Subcutaneous adipose tissue (tissue), 4 donors: Measurements from ENCODE around the gene ASCC2. TPM values are rescaled to one million over a fixed set of nuclear protein-coding genes. Genes with fewer than 3 reads are reported as not detected.

Source experiments
- total RNA-seq, 4 donors: library from RNA; depleted of rRNA; stranded (reverse); fragments of >200 nt; gene quantifications; one replicate each; pipeline ENCODE4 v1.1.0, GENCODE V29; 2016
- TF ChIP-seq, protein P1 (sequence below): fragments of 450-650 bp; IDR thresholded peaks from one replicate; pipeline ENCODE4 v1.5.1; 2016; ENCODE audit warnings: low read depth, mild to moderate bottlenecking, control low read depth, antibody characterized with exemption, moderate library complexity

Gene ASCC2
- total RNA-seq, 4 donors from 2014 or later = 37.7 to 113 (median 64.8) TPM

DNA sequence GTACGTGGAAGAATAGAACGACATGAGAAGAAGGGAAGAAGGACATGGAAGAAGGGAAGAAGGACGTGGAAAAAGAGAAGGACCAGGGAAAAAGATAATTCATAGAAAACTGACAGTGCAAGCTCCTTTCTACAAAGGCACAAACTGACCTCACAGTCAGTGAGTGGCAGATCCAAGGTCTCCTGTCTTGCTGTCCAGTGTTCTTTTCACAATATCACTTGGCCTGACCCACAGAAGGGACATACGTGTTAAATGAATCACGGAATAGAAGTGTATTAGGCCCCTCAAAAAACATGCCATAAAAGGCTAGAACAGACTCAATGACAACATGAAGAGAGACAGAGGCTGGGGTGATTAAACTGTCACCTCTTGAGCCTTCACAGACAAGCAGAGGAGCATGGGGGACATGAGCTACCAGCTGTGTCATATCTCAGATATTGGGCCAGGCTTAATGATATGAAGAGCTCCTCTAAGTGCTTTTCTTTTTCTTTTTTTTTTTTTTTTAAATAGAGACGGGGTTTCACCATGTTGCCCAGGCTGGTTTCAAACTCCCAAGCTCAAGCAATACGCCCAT lies 4.6 kb downstream of the ASCC2 start:
- TF ChIP-seq, protein P1, sequence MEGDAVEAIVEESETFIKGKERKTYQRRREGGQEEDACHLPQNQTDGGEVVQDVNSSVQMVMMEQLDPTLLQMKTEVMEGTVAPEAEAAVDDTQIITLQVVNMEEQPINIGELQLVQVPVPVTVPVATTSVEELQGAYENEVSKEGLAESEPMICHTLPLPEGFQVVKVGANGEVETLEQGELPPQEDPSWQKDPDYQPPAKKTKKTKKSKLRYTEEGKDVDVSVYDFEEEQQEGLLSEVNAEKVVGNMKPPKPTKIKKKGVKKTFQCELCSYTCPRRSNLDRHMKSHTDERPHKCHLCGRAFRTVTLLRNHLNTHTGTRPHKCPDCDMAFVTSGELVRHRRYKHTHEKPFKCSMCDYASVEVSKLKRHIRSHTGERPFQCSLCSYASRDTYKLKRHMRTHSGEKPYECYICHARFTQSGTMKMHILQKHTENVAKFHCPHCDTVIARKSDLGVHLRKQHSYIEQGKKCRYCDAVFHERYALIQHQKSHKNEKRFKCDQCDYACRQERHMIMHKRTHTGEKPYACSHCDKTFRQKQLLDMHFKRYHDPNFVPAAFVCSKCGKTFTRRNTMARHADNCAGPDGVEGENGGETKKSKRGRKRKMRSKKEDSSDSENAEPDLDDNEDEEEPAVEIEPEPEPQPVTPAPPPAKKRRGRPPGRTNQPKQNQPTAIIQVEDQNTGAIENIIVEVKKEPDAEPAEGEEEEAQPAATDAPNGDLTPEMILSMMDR = no peak

DNA sequence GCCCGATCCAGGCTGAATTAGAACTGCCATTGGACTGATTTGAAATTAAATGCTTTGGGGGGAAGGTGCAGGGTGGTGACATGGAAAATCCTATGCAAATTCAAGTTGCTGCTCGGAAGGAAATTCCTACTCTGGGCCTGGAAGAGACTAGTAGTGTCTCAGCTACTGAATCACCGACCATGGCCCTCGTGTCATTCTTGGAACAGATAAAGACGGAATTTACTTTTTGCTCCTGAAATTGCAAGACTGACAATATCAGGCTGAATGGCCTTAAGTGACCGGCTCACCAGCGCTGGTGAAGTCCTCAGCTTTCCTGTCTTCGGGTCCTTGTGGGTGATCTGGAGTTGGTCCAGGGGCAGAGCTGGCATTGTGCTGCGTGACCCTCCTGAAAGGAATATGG lies 6.1 kb downstream of the ASCC2 start:
- TF ChIP-seq, protein P1 = no peak

DNA sequence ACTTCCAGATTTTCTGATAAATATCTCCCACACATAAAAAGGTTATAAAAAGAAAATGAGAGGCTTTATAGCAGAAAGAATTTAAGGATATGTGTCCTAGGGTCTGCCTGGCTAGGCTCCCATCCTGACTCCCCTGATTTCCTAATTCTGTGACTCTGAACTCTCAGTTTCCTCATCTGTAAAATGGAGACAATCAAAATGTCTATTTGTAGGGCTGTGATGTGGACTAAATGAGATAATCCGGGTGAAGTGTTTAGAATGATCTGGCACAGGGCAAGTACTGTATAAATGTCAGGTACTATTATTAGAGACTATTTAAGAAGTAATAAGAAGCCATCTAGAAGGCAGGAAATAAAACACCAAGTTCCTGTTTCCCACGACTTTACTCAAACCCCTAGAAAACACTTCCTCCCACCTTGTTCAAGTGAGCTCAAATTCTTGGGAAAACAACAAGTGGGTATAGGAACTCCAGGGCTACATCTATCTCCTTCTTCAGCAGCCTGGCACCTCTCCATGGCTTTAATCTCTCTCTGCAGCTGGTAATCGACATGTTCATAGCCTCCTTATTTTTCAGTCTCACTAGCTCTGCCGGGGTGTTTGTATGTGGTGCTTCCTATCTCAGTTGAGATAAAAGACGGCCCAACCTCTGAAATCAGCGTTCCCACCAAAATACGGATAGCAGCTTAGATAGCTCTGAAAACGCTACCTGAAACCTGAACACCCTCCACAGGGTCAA lies 6.7 kb downstream of the ASCC2 start:
- TF ChIP-seq, protein P1 = no peak

DNA sequence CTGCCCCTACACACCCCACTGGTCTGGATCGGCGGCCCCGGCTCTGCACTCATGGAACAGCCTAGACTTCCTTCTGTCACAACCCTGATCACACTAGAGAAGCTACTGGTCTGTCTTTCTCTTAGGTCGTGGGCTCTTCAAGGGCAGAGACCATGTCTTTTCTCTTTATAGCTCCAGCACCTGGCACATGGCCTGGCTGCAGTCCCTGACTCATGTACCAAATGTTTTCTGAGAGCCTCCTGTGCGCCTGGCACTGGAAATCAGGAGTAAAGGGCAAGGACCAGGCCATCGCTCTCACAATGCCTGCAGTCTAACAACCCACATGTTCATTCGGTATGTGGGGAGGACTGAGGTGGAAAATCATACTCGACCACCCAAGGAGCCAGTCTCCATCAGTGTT lies 7.5 kb downstream of the ASCC2 start:
- TF ChIP-seq, protein P1 = no peak

DNA sequence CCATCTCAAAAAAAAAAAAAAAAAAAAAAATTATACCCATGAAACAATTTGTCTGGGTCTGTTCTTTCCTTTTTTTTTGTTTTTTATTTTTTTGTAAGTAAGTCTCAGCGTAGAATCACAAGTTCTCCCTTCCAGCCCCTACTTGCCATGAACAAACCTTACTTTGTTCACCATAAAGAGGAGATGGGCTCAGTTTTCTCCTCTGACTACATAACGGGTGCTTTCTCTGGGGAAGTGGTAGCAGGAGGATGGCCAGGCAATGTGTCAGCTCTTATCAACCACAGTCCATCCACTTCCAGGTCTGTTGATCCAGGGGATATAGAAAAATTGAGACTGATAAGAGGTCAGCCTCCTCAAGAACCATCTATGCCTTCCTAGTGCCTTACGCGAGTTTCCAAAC lies 11.0 kb downstream of the ASCC2 start:
- TF ChIP-seq, protein P1 = no peak

DNA sequence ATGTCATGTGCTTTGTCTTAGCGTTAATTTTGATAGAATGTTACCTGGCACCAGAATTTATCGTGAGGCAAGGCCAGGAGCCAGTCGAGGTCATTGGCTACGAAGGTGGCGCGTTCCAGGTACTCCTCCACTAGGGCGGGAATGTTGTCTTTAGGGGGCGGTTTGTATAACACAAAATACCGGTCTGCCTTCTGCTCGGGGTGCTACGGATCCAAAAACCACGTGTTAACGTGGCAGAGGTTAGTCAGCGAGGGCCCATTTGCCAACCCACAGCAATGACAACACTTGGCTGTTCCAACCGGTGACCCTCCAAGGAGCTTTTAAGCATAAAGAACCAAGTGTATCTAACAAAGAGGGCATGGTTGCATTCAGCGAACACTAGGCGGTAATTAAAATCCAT lies 12.5 kb downstream of the ASCC2 start:
- TF ChIP-seq, protein P1 = no peak

DNA sequence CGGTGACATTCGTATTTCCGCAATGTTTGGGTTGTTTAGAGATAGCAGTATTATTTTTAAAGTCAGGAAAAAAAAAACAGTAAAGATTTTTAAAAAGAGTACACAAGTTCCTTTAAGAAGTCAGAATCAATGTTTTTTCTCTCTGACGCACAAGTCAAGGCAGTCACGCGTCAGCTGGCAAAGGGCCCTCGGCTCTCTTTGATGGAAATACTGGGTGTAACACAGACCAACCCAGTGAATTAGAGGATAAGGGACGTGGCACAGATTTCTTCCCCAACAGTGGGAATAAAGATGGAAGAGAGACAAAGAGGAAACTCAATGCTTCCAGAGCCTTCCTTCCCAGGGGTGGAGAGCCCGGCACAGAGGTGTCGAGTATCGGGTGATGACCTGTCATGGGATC lies 13.4 kb downstream of the ASCC2 start:
- TF ChIP-seq, protein P1 = no peak
